HG02678 (cell line): ENCODE measurements around the gene GABBR2.
"Not testable (repeated sequence)": the region's sequence is repeated elsewhere in the genome, so short reads cannot be mapped to it uniquely, and the experiment has no call there.

Experiments
- ATAC-seq: cut with Tn5 transposase; IDR thresholded peaks from one replicate; pipeline ENCODE4 v1.9.1; 2021; ENCODE audit warnings: mild to moderate bottlenecking, moderate library complexity; ENCODE audit not compliant: unreplicated experiment

Gene GABBR2

GRCh38 chr9:98520221-98520960 lies 188.3 kb downstream of the GABBR2 start:
- no peak for ATAC-seq

GRCh38 chr9:98519641-98520040 lies 189.1 kb downstream of the GABBR2 start:
- no peak for ATAC-seq

DNA sequence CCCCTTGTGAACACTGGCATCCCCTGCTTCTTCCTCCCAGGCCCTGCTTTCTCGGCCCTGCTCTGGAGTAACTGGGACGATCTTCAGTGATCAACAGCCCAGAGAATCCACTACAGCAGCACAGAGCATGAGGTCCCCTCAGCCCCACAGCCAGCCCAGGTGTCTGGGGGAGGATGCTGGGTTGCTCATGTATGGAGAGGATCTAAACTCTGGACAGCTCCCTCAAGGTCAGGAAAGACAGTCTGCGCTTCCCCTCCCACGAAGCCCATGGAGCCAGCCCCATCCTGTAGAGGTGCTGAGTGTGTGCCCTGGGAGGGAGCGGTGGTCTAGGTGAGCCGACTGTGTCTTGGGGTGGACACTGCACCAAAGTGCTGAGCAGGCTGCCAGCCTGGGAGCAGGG lies 190.2 kb downstream of the GABBR2 start:
- ATAC-seq, result no peak

DNA sequence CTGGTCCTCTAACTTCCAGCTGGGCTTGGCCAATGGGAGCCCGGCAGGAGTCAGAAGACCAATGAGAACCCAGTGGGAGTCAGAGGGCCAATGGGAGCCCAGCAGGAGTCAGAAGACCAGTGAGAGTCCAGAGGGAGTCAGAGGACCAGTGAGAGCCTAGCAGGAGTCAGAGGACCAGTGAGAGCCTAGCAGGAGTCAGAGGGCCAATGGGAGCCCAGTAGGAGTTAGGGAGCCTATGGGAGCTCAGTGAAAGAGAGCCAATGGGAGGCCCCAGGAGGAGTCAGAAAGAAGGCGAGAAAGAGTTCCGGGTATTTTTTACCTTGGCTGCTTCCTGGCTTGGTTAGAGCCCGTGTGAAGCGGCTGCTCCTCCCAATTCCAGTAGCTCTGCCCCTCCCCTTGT lies 191.0 kb downstream of the GABBR2 start:
- ATAC-seq, result no peak

DNA sequence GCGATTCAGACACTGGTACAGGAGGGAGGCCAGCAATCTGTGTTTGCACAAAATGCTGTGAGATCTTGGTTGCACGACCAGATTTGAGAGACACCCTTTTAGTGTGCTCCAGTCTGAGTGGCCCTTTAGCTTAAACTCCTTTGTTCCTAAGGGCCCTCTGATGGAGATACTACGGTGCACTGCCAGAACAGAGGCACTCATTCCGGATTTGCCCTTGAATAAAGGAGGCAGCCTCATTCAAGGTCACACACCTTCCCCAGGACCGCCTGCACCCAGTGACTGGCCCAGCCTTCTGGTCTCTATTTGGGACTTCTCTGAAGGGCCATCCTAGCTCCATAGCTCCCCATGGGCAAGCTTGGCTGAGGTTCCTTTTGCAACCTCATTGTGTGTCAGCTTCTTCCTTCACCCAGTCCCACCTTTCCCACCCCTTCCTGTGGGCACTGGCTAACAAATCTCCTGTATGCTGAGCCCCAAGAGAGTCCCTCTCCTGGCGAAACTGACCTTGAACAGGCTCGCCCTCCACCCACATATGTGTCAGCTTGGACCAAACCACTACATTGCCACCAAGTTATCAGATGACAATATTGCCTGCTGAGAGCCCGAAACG lies 191.7 kb downstream of the GABBR2 start:
- no peak for ATAC-seq

GRCh38 chr9:98516205-98516896 lies 192.4 kb downstream of the GABBR2 start:
- ATAC-seq, result no peak

DNA sequence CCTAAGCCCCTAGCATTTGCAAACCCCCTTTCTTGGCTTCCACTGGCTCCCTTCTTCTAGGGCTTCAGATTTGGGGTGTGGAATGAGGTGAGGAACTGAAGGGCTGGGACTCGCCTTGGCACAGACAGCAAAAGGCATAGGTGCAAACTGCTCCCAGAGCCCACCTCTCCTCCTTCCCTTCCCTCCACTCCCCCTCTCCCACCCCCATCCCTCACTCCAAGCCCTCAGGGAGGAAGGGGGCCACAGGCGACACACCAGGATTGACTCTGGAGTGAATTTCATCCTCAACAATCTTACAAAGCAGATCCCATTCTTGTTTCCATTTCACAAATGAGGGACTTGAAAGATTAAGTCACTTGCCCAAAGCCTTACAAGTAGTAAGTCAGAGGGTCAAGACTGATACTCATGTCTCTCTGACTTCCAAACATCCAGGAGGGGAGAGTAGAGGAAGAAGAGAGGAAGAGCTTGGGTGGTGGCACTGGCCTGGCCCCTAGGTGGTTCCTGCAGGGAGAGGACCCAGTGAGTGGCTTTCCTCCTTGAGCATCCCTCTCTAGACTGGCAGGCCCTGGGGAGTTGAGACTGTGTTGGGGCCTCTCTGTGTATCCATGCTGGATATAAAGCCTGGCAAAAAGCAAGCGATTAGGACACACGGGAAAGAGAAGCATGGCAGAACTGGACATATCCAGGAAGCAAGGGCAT lies 193.1 kb downstream of the GABBR2 start:
- no peak for ATAC-seq

DNA sequence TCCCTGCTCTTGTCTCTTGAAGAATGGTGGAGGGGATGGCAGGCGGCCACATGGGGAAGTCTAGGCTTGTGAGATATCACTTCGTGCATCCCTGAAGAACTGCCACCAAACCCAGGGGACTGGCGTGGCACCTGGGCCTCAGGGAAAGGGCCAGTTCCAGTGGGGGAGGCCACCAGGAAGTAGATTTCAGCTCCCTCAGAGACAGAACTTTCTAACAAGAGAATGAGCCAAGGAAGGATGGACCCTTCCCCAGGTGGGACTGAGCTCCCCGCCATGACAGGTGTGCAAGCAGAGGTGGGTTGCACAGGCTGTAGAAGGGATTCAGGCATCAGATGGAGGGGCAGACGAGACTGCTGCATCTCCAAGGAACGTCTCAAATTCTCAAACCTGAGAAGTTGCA lies 193.9 kb downstream of the GABBR2 start:
- no peak for ATAC-seq

GRCh38 chr9:98508217-98508919 lies 200.4 kb downstream of the GABBR2 start:
- ATAC-seq, result not testable (repeated sequence)

GRCh38 chr9:98506422-98507054 lies 202.2 kb downstream of the GABBR2 start:
- ATAC-seq, result no peak

DNA sequence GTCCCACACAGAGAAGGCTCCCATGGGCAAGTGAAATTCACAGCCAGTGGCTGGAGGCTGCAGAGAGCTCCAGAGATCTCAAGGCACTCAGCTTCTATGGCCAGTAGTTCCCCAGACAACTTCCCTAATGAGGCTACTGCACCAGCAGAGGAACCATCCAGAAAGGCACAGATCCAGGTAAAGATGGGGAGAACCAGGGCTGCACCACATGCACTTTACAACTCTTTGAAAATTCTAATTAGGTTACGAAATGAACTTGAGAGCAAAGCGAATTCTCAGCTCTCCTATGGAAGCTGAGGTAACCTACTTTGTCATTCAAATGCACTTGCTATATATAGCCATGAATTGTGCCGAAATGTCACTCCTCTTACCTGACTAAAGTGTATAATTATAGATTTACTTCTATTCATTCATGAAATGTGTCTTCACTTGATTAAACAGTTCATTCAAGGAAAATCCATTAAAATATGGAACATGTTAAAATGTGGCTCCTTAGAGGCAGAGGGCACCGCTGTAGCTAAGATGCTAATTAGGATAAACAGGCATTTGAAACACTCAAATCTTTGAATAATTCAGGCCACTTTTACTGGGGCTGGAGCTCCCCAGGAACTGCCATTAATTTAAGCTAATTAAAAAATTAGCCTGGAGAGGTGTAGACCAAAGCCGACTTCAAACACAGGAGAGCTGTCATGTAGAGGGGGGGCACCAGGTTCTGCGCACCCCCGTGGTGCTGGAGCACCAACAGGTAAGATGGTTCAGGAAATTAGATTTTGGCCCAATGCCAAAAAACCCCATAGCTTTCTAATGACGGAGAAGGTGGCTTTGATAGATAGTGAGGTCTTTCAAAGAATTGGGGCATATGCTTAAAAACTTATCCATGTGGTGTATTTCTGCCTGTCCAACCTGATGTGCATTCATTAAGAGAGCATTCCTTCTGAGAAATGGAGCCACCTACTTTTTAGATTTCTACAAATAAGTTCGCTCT lies 204.1 kb downstream of the GABBR2 start:
- no peak for ATAC-seq

GRCh38 chr9:98503867-98504266 lies 204.9 kb downstream of the GABBR2 start:
- ATAC-seq, result no peak

DNA sequence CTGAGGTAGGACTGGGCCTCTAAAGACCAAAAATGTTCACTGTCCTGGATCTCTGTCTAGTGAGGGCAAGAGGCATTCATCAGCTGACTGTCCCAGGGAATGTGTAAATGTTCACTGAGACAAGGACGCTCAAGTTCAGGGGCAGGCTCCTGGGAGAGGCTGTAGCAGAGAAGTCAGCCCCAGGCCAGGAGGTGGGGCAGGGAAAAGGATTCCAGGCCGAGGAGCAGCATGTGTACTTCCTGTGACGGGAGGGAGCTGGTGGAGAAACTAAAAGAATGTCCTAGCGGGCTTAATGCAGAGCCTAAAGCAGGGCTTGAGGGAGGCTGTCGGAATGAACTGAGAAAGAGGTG lies 205.8 kb downstream of the GABBR2 start:
- no peak for ATAC-seq

- no peak for ATAC-seq
Measured at GRCh38 chr9:98502311-98502975, 206.3 kb downstream of the GABBR2 start.

- ATAC-seq, result no peak
Measured at GRCh38 chr9:98501819-98502218, 206.9 kb downstream of the GABBR2 start.

- not testable (repeated sequence) for ATAC-seq
Measured at GRCh38 chr9:98501259-98501658, 207.5 kb downstream of the GABBR2 start.

DNA sequence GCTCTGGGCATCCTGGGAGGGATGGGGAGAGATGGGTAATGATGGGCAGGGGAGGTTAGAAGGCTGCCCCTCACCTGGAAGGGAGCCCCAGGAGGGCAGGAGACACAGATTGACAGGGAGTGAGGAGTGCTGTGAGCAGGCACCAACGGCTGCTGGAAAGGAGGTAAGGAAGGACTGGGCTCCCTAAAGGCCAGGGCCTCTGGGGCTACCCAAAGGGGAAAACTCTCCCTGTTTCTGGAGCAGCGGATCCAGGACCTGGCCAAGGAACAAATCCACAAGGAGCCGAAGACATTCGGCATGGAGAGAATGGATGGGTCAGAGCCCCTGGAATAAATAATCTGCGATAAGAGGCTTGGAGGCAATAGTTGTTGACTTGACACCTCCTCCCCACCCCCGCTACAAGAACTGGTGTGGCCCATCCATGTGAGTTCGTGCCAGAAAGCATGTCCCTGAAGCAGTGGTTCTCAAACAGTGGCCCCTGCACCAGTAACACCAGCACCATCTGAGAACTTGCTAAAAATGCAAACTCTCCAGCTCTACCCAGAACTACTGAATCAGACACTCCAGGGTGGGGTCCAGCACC lies 208.3 kb downstream of the GABBR2 start:
- no peak for ATAC-seq

DNA sequence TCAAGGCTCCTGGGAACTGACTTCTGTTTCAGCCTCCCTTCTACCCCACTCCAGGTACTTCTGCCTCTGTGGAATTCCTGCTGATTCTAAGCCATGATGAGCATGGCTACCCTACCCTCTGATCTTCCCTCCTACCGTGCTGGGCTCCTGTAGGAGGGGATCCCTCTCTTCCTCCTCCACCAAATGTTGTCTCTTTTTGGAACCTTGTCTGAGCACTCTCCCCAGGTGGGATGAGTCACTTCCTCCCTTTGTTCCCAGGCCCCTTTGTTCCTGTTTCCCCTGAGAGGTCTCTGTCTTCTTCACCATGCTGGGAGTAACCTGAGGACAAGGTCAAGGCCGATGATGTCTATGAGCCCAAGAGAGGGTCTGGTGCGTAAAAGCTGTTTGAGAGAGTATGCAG lies 213.2 kb downstream of the GABBR2 start:
- ATAC-seq, result no peak
